ENCODE data around the gene EIF3L.

EIF3L gene

DNA sequence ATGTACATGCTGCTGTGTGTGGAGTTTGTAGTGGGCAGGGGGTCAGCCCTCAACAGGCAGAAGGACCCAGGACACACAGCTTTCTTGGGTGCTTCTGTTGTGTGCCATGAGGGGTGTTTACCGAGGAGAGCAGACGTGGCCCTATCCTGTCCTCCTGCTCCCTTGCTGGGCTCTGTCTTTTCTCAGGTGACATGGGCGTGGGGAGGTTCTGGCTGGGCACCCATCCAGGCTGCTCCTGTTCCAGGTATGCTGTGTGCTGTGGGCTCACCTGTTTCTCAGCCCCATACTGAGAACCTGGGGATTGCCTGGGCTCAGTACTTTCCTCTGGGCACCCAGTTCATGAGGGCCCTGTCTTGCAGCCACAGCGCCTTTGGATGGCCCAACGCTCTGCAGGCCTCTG lies 80.2 kb downstream of the EIF3L start:
- no peaks in the 10 kb centered on the region for H3K9me3 ChIP-seq (ENCODE audit: low read depth, low read length)
- TF ChIP-seq FOXP2 (optimal IDR thresholded peaks at IDR 0.05; ENCODE audit: control extremely low read depth, extremely low read length, insufficient read depth) (no peak), EZH2 (IDR thresholded peaks at IDR 0.05) (no peak), POLR2AphosphoS5 (IDR thresholded peaks at IDR 0.05; ENCODE audit: borderline replicate concordance, low read depth, low read length) (no peak)
- H3K36me3 ChIP-seq (ENCODE audit: insufficient read depth, low read length): peaks cover 31% of the 10 kb centered on the region; the same call in 1 of the 2 replicates
- no peak overlapping the region for H3K9ac ChIP-seq (ENCODE audit: insufficient read length)
- H3K27ac ChIP-seq: no peak overlapping the region
- DNase-seq (ENCODE audit: low read depth, low spot score): no peak
- no peak overlapping the region for H3K4me3 ChIP-seq

DNA sequence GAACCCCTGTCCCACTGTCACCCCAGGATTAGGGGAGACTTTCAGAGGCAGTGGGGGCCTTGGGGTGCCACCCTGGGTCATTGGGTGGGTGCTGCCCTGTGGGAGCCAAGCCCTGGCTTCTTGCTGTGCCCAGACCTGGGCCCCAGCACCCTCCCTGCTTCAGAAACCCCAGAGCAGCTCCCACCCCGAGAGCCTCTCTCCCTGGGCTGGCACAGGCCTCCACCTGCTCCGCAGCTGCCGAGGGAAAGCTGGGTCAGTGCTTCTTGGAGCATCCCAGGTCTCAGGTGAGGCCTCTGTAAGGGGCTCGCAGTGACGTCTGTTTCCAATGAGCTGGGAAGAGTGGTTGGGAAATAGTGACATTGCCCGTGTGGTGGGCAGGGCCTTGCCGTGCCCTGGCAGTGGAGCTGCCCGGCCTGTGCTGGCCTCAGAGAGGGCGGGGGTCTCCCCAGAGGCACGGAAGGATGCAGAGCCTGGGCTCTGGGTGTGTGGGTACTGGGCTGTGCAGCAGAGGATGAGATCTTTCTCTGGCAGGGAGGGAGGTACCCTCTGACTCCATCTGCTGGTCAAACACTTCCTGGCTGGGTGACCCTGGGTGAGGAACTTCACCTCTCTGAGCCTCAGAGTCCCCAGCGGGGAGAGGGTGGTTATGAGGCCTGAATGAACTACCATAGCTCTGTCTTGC lies 81.2 kb downstream of the EIF3L start:
- Histone ChIP-seq H3K36me3 (ENCODE audit: insufficient read depth, low read length) (peaks cover 29% of the 10 kb centered on the region; the same call in 1 of the 2 replicates), H3K9ac (ENCODE audit: insufficient read length) (no peak overlapping the region), H3K4me3 (no peak overlapping the region), H3K9me3 (ENCODE audit: low read depth, low read length) (no peaks in the 10 kb centered on the region), H3K27ac (no peak overlapping the region)
- TF ChIP-seq FOXP2 (optimal IDR thresholded peaks at IDR 0.05; ENCODE audit: control extremely low read depth, extremely low read length, insufficient read depth) (no peak), EZH2 (IDR thresholded peaks at IDR 0.05) (no peak), POLR2AphosphoS5 (IDR thresholded peaks at IDR 0.05; ENCODE audit: borderline replicate concordance, low read depth, low read length) (no peak)
- DNase-seq (ENCODE audit: low read depth, low spot score): no peak

DNA sequence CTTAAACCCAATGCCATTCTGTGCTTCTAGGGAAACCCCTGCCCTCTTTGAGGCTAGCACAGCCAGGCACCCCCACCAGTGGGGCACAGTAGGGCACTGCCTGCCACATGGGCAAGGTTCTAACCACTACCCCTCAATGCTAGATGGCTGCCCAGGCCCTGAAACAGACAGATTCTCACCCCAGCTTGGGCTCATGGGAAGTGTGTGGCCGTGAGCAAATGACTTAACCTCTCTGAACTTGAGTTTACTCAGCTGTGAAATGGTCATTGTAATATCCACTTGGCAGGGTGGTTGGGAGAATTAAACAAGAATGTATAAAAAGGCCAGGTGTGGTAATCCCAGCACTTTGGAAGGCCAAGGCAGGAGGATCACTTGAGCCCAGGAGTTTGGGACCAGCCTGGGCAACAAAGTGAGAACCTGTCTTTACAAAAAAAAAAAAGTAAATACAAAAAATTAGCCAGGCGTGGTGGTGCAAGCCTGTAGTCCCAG lies 81.8 kb downstream of the EIF3L start:
- no peak overlapping the region for H3K4me3 ChIP-seq
- no peak overlapping the region for H3K27ac ChIP-seq
- no peak overlapping the region for H3K9ac ChIP-seq (ENCODE audit: insufficient read length)
- no peak for DNase-seq (ENCODE audit: low read depth, low spot score)
- no peaks in the 10 kb centered on the region for H3K9me3 ChIP-seq (ENCODE audit: low read depth, low read length)
- H3K36me3 ChIP-seq (ENCODE audit: insufficient read depth, low read length): peaks cover 23% of the 10 kb centered on the region; the same call in 1 of the 2 replicates
- no peak for TF ChIP-seq EZH2 (IDR thresholded peaks at IDR 0.05)
- no peak for TF ChIP-seq POLR2AphosphoS5 (IDR thresholded peaks at IDR 0.05; ENCODE audit: borderline replicate concordance, low read depth, low read length)
- no peak for TF ChIP-seq FOXP2 (optimal IDR thresholded peaks at IDR 0.05; ENCODE audit: control extremely low read depth, extremely low read length, insufficient read depth)

DNA sequence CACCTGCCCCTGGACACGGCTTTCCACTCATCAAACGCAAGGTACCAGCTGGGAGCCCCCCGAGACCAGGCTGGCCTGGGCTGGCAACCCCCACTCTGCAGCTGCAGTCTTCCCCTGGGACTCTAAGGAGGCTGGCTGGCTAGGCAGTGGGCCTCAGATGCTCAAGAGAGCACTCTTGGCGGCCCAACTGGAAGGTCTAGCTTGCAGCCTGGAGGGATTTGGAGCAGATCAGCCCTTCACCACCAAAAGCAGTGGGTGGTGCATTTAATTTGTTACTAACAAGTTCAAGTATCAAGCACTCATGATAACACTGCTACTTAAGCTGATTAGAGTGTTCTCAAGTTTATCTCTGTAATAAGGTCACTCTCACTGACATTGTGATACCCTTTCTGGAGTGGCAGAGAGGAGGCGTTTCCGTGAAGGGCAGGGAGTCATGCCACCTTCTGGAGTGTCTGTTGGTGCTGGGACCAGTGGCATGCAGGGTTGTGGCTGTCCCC lies 82.7 kb downstream of the EIF3L start:
- Histone ChIP-seq H3K9me3 (ENCODE audit: low read depth, low read length) (no peaks in the 10 kb centered on the region), H3K4me3 (no peak overlapping the region), H3K9ac (ENCODE audit: insufficient read length) (no peak overlapping the region), H3K36me3 (ENCODE audit: insufficient read depth, low read length) (peaks cover 15% of the 10 kb centered on the region; the same call in 1 of the 2 replicates), H3K27ac (no peak overlapping the region)
- no peak for DNase-seq (ENCODE audit: low read depth, low spot score)
- TF ChIP-seq EZH2 (IDR thresholded peaks at IDR 0.05): no peak
- TF ChIP-seq POLR2AphosphoS5 (IDR thresholded peaks at IDR 0.05; ENCODE audit: borderline replicate concordance, low read depth, low read length): no peak
- TF ChIP-seq FOXP2 (optimal IDR thresholded peaks at IDR 0.05; ENCODE audit: control extremely low read depth, extremely low read length, insufficient read depth): no peak

DNA sequence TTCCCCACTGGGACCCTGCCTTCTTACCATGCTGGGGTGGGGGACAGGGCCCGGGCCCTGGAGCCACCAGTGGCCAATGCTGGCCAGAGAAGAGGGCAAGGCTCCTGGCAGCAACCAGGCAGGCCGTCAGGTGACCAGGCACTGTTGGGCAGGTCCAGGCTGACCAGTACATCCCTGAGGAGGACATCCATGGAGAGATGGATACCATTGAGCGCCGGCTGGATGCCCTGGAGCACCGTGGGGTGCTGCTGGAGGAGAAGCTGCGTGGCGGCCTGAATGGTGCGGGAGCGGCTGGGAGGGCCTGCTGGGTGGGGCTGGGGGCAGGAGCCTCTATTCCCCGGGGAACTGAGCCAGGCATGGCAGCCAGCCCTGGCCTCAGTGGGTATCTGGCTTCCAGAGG lies 83.2 kb downstream of the EIF3L start:
- Histone ChIP-seq H3K36me3 (ENCODE audit: insufficient read depth, low read length) (peaks cover 15% of the 10 kb centered on the region; the same call in 1 of the 2 replicates), H3K27ac (no peak overlapping the region), H3K4me3 (no peak overlapping the region), H3K9me3 (ENCODE audit: low read depth, low read length) (no peaks in the 10 kb centered on the region), H3K9ac (ENCODE audit: insufficient read length) (no peak overlapping the region)
- DNase-seq (ENCODE audit: low read depth, low spot score): no peak
- TF ChIP-seq POLR2AphosphoS5 (IDR thresholded peaks at IDR 0.05; ENCODE audit: borderline replicate concordance, low read depth, low read length) (no peak), FOXP2 (optimal IDR thresholded peaks at IDR 0.05; ENCODE audit: control extremely low read depth, extremely low read length, insufficient read depth) (no peak), EZH2 (IDR thresholded peaks at IDR 0.05) (no peak)

DNA sequence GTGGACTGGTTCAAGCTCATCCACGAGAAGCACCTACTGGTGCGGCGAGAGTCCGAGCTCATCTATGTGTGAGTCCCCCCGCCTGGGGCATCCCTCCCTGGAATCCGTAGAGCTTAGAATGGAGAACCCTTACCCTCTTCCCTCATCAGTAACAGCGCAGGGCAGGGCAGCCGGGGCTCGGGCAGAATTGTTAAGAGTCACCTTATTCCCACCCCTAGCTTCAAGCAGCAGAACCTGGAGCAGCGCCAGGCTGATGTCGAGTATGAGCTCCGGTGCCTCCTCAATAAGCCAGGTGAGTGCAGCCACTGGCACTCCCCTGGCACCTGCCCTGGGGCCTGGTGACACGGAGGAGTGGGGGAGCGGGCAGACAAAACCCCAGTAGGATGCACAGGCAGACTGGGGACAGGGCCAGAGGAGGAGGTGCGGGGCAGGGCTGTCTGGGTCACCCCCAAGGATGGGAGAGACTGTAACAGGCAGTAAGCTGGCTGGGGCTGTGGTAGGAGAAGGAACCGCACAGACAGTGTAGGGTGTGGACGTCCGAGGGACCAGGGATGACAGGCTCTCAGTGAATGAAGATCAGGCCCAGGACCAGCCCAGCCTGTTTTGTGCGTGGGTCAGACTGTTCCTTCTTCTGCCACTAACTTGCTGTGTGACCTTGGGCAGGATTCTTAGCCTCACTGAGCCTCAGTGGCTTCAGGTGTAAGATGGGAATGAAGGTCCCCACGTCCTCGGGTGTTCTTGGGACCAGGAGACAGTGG lies 83.8 kb downstream of the EIF3L start:
- no peak for DNase-seq (ENCODE audit: low read depth, low spot score)
- Histone ChIP-seq H3K9me3 (ENCODE audit: low read depth, low read length) (no peaks in the 10 kb centered on the region), H3K27ac (no peak overlapping the region), H3K4me3 (no peak overlapping the region), H3K9ac (ENCODE audit: insufficient read length) (no peak overlapping the region), H3K36me3 (ENCODE audit: insufficient read depth, low read length) (peaks cover 19% of the 10 kb centered on the region; the same call in 1 of the 2 replicates)
- TF ChIP-seq EZH2 (IDR thresholded peaks at IDR 0.05) (no peak), FOXP2 (optimal IDR thresholded peaks at IDR 0.05; ENCODE audit: control extremely low read depth, extremely low read length, insufficient read depth) (no peak), POLR2AphosphoS5 (IDR thresholded peaks at IDR 0.05; ENCODE audit: borderline replicate concordance, low read depth, low read length) (no peak)

DNA sequence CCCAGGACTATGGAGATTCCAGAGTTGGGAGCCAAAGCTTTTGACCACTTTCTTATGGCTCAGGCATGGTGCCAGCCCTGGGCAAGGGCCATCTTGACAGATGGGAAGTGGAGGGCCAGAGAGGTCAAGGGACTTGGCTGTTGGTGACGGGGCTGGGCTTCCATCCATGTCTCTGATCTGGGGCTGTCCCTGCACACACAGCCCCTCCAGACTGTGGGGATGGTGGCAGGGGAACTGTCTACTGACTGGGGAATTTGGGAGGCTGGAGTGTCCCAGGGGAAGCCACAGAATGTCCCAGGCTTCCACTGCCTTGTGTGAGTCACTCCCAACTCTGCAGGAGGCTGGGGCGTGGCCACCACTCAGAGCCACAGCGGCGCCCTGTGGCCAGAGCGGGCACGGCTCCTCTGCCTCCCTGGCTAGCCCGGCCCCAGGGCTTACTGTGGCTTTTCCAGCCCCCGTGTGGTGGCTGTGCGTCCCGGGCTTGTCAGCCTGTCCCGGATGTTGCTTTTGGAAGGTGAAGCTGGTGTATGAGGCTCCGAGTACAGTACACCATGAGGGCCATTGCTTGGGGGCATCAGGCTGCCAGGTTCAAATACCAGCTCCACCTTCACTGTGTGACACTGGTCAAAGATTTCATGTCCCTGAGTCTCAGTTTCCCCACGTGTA lies 84.6 kb downstream of the EIF3L start:
- no peak overlapping the region for H3K4me3 ChIP-seq
- no peaks in the 10 kb centered on the region for H3K9me3 ChIP-seq (ENCODE audit: low read depth, low read length)
- DNase-seq (ENCODE audit: low read depth, low spot score): no peak
- peaks cover 15% of the 10 kb centered on the region; the same call in 1 of the 2 replicates for H3K36me3 ChIP-seq (ENCODE audit: insufficient read depth, low read length)
- TF ChIP-seq POLR2AphosphoS5 (IDR thresholded peaks at IDR 0.05; ENCODE audit: borderline replicate concordance, low read depth, low read length) (no peak), EZH2 (IDR thresholded peaks at IDR 0.05) (no peak), FOXP2 (optimal IDR thresholded peaks at IDR 0.05; ENCODE audit: control extremely low read depth, extremely low read length, insufficient read depth) (peak; percentile 21)
- H3K27ac ChIP-seq: no peak overlapping the region
- no peak overlapping the region for H3K9ac ChIP-seq (ENCODE audit: insufficient read length)
